GM18502 (cell line): ENCODE results near the gene POR.

Experiments used
- ATAC-seq: cut with Tn5 transposase; IDR thresholded peaks from one replicate; pipeline ENCODE4 v1.9.1; 2021; ENCODE audit warnings: mild to moderate bottlenecking; ENCODE audit not compliant: unreplicated experiment, poor library complexity

The POR gene

DNA sequence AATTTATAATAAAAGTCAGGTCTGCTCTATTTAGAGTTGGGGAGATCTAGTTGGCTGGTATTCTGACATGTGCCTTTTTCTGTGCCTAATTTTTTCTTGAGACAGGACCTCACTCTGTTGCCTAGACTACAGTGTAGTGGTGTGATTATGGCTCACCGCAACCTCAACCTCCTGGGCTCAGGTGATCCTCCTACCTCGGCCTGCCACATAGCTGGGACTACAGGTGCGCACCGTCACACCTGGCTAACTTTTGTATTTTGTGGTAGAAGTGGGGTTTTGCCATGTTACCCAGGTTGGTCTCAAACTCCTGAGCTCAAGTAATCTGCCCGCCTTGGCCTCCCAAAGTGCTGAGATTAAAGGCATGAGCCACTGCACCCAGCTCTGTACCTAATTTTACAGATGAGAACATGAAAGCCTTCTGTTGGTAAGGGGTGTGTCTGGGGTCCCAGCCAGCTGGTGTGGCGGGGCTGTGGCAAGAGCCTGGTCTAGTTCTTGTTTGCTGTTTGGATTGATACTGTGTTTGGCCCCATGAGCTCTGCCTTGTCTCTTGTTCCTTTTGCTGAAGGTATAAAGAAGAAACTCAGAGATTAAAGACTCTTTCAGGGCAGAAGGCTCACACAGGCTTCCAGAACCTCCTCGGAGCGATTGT lies 31.4 kb downstream of the POR start:
- ATAC-seq = no peak

DNA sequence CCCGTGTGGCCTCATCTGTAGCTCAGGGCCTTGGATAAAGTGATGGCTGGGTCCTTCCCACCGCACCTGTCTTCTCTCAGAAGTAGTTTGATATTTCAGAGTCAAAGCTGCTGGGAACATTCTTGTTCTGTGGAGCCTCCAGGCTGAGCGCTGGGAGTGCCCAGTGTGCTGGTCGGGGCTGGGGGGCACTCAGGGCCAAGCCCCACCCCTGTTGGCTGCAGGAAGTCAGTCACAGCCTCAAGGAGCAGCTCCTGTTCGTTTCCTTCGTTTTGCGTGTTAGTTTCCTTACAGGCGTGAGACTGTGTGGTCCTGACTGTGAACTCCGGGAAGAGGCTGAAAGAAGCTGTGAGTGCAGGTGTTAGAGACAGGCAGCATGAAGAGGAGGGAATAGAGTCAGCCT lies 33.2 kb downstream of the POR start:
- ATAC-seq = no peak

DNA sequence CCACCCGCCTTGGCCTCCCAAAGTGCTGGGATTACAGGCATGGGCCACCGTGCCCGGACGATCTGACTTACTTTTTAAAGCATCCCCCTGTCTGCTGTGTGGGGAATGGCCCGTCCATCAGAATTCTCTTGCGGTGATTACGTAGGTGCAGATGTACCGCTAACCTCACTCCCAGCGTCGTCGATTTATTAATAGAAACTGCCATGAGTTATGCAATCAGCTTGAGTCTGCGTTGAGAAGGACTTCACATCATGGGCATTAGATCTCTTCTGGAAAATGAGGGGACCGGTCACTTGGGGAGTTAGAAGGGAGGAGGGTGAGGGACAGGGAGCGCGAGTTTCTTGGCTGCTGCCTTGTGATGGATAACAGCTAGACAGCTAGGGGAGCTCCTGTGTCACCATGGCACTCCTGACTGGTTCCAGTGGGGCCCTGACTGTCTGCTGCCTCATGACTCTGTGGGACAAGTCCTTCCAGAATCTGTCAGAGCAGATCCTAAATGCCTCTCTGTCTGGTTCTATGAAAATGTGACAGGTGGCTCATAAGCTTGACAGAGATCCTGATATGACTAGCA lies 35.2 kb downstream of the POR start:
- no peak for ATAC-seq

DNA sequence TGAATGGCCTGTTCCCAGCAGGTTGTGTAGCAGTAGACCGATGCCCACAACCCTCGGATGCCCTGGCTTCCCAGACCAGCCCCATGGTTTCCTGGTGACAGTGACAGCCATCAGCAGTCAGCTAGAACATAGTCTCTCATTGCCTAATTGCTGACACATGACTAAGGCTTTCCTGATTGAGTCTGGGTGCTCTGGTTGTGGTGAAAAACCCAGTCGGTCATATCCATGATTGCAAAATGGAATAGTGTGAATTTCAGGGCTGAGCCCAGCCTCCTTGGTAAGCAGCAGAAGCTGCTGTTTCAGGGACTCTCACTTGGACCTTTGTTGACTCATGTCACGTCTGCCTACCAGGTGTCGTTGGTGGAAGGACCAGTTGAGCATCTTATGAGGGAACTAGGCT lies 36.6 kb downstream of the POR start:
- no peak for ATAC-seq

DNA sequence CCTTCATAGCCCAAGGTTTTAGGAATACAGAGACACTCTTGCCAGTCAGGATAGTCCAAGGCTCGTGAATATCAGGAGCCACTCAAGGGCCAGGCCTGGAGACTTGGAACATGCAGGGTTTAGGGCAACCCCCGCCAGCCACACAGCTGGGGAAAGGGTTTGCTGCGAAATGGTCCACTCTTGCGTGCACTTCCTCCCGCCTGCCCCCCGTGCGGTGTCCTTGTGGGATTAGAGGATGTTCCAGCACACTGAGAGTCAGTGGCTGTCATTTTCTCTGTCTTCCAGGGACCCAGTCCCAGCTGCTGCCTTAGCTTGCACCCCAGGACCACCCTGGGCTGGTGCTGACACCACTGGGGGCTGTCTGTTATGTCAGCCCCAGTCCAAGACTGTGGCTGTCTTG lies 38.5 kb downstream of the POR start:
- no peak for ATAC-seq

DNA sequence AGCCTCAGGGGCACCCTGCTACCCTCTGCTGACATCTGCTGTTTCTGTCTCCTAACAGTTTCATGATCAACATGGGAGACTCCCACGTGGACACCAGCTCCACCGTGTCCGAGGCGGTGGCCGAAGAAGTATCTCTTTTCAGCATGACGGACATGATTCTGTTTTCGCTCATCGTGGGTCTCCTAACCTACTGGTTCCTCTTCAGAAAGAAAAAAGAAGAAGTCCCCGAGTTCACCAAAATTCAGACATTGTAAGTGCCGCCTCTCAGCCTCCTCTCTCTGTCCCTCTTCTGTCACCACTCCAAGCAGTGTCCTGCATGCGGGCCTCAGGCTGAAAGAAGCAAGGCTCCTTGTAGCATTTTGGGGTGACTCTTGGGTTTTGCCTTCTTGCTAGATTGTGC lies 39.0 kb downstream of the POR start:
- no peak for ATAC-seq

DNA sequence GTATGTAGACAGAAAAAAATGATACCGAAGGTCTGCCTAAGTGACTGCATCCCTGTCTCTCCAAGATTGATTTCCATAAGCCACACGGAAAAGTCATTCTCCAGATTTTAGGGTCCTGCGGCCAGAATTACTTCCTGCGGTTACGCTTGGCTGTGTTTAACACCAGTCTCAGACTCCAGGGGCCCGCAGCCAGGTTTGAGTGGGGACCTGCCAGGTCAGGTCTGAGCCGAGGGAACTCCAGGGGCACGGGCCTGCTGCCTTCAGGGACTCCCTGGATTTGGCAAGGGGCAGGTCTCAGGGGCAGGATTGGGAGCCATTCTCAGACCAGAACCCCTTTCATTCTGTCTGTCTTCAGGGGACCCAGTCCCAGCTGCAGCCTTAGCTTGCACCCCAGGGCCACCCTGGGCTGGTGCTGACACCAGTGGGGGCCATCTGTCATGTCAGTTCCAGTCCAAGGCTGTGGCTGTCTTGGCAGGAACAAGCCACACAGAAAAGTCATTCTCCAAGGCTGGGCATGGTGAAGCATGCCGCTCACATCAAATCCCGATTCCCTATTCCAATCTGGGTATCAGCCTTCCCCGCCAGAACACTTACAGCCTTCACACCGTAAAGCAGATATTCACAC lies 40.5 kb downstream of the POR start:
- ATAC-seq = no peak

DNA sequence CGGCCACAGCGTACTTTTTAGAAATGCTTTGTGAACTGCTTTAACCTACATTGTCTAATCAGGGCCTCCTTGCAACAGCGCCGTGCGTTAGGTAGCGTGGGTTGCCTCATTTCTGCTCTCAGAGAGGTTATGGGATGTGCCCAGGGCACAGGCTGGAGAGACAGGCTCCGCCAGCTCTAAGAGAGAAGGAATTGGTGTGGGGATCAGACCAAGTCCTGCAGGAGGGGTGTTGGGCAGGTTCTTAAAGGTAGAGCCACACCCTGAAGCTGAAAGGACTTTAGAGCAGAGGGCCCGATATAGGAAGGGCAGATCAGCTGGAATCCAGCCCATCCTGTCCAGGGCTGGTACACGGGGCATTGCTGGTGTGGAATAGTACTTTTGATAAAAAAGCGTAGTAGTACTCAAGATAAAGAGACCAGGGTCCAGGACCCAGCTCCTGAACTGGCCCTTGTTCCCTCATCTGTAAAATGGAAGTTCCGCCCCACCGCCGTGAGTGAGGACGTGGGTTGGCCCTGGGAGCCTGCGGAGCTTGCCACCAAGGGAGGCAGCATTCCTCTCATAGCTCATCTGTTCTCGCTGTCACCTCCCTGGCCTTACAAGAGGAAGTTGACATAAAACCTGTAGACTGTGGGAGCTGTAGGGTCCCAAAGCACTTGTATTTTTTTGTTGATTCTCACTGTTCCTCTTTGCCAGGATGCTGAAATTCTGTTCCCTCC lies 42.2 kb downstream of the POR start:
- ATAC-seq = no peak

DNA sequence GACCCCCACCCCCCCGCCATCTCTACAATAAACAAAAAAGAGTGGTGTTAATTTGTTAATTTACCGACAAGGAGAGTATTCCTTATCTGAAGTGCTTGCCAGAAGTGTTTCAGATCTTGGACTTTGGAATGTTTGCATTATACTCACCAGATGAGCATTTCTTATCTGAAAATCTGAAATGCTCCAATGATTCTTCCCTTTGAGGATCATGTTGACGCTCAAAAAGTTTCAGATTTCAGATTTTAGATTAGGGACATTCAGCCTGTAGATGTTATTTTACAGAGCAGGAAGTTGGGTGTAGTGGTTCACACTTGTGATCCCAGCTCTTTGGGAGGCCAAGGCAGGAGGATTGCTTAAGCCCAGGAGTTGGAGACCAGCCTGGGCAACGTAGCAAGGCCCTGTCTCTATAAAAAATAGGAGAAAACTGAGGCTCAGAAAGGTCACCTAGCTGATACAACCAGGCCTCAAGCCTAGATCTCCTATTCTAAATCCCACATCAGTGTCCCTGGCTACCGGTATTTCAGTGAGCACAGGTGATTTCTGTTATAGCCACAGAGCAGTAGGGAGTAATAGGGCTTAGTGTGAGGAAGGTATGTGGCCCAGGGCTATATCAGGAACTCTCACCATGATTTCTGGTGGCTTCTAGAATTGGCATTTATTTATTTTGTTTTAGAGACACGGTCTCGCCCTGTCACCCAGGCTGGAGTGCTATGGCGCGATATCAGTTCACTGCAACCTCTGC lies 44.0 kb downstream of the POR start:
- ATAC-seq = no peak

DNA sequence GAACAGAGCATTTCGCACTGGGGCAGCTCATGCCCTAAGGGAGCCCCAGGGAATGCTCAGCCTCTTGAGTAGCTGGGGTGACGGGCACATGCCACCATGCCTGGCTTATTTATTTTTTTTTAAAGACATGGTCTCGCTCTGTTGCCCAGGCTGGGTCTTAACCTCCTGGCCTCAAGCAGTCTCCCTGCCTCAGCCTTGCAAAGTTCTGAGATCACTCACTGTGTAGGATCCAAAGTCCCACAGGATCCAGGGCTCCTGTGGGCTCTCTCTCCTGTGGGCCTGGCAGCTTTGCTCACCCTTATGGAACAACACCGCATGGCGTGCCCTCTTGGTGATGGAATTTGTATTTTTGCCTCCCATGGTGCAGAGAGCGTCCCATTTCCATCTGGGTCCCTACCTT lies 45.4 kb downstream of the POR start:
- ATAC-seq = no peak

DNA sequence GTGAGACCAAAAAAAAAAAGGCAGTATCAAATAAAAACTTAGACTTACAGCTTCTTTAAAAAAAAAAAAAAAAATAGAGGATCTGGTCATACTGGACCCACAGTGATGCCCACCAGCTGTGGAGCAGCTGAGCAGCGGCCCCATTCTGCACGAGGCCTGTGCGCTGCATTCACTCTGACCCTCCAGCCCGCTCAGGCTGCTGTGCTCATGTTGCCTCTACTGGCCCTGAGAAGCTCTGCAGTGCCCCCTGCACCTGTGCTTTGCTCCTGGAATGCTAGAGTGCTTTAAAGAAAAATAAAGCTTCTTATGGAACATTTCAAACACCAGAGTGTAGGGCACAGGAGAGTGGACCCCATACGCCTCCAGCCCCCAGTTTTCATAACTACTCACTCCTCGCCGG lies 46.3 kb downstream of the POR start:
- no peak for ATAC-seq

DNA sequence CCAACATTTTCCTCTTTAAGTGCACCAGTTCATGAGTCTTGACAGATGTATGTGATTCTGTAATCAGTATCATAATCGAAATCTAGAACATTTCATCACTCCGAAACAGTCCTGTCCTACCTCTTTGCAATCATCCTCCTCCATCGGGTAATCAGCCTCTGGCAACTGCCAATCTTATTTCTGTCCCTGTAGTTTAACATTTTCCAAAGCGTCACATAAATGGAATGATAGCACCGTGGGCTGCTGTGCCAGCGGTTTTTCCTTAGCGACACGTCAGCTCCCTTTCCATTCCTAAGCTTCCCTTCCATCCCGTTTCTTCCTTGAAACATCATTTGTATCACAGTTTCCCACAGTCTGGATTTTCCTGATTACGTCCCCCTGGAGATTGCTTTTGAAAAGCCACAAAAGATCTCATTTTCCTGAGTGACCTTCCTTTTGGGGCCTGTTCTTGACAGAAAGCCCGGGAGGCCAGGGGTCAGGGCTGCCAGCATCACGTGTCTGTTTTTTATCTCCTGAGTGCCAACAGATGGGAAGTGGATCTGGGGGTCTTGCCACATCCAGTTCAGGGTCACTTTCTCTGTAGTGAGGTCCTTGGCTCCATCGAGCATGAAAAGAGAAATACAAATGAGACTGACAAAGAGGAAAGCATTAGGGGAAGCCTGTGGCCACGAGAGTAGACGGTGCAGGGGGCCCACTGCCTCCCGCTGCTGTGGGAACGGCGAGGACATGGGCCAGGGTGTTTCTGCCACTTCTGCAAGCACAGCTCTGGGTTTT lies 47.8 kb downstream of the POR start:
- ATAC-seq = no peak

DNA sequence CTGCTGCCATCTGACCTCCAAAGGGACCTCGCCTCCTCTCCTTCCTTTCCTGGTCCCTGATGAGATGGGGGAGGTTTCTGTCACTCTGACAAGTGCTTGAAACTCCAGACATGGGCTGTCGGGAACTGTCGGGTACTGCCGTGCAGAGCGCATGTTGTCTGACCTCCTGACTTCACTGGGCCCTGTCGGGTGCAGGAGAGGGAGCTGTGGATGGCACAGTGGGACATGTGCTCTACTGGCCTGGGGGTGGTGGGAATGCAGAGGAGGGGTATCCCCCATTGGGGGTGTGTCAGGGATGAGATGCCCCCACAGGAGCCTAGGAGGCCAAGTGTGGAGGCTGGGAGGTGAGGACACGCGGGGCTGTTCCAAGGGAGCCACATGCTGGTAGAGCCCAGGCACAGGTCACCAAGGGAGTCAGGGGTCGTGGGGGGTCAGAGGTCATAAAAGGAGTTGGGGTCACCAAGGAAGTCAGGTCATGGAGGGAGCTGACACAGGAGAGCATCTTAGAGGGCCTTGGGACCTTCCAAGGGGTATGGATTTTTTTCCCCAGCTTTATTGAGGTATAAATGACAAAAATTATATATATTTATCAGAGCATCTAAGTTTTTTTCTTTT lies 48.5 kb downstream of the POR start:
- ATAC-seq = no peak

DNA sequence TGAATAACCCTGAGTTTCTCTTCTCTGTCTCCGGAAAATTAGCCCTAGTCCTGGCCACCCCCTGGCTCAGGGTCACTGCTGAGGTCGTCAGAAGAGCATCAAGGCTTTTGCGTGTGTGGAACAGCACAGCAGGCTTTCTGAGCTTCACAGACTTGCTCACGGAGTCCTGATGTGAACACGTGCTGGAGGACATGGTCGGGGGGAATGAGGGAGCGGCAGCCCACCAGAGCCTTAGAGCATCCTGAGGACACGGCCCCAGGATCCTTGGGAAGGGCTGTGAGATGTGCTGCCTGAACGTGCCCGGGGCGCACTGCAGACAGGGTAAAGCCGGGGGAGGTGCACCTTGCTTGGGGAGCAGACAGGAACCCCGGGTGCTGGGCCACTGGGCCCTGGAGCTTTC lies 50.7 kb downstream of the POR start:
- no peak for ATAC-seq

DNA sequence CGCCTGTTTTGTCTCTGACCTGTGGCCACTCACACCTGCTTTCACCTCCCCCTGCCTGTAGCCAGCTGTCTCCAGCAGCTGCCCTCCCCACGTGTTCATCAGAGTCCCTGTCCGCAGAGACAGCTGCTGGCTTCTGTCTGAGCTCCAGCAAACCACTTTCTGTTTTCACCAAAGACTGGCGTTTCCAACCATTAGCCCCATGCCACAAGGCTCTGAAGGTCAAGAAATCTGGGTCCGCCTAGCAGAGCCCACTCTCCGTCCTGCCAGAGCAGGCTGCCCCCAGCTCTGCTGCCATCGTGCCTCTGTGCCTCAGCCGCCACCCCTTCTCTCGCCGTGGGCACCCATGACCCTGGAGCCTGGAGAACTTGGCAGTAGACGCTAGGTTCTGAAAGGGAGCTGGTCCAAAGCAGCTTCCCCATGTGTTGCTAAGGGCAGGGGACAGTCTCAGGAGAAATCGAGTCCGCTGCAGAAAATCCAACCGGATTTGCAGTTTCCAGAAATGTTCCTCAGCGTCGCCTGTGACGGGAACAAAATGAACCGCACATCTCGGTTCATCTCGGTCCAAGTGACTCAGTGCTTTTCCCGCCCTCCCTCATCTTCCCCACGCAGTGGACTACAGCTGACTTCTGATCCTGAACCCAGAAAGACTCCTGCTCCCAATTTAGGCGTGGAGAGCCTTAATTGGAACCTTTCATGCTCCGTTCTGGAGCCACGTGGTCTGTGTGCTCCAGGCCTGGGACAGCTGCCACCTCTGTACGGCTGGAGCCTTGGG lies 51.4 kb downstream of the POR start:
- no peak for ATAC-seq

DNA sequence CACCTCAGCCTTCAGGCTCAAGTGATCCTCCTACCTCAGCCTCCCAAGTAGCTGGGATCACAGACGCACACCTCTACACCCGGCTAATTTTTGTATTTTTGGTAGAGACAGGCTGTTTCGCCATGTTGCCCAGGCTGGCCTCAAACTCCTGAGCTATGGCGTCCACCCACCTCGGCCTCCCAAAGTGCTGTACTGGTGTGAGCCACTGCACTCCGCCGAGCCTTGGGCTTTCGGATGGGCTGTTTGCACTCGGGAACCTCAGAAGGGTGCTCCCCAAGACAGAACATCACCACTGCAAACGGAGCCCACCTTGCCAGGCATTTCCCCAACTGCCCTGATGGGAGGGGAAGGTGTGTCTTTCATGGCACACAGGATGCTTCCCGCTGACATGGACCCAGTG lies 52.1 kb downstream of the POR start:
- no peak for ATAC-seq

DNA sequence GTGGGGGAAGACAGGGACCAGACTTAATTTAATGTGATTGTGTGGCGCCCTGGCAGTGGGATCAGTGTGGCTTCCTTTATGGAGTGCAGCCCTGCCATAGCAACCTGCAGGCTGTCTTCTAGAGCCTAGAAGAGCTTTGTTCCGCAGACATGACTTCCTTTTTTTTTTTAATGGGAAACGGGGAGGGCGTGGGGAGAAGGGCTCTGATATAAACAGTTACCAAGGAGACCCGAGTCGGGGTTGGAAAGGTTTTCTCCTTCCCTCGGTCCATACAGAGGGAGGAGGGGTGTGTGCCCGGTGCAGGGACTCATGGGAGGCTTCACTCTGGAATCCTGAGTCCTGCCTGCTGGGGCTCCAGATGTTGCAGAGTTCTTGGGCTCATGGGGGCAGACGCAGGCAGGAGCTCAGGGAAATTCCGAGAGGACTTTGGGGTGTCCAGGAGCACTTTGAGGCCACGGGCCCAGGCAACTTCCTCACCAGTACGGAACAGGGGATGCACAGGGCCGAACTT lies 52.6 kb downstream of the POR start:
- no peak for ATAC-seq

DNA sequence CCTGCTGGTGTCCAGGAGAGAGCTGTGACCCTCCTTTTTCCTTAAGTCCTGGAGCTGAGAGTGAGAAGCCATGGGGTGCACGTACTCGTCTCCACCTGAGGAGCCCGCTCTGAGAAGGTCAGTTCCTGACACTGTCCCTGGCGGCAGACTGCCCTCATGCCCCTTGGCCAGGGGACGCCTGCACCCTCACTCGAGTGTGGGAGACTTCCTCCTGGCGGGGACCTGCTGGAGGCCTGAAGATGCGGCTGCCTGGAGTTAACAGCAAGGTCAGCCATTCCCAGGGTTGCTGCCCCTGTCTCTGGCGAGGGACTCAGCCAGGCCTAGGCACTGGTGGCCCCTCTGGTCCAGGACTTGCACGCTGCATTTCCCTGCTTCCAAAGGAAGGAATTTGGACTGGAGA lies 53.1 kb downstream of the POR start:
- no peak for ATAC-seq

DNA sequence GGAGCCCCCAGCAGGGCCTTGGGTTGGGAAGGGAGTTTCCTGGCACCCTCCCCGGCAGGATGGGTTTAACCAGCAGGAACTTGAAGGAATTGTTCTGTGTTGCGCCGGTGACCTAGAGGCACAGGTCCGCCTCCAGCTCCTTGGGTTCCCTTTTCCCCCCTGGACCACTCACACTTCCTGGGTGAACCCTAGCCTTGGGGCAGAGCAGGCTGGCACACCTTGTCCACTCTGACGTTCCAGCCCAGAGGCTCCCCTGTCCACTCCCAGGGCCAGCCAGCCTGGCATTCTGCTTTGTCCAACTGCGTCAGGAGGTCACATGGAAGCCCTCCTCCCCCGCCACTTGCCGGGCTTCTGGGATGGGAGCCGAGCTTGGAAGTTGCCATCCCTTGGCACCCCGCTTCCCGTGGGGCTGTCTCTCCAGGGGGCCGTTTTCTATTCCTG lies 53.6 kb downstream of the POR start:
- ATAC-seq = no peak
